ENCODE measurements around the gene DYRK3. TPM values are rescaled to one million over a fixed set of nuclear protein-coding genes. Genes with fewer than 3 reads are reported as not detected.

The DYRK3 gene
- total and polyA plus RNA-seq, 2 of the 13 experiments (the other 11 are each of a cell fraction or from before 2014, with no cell fraction given): 0.48 to 2.8 TPM

- TF ChIP-seq ZBED4 (CRISPR knock-in tag; IDR thresholded peaks at IDR 0.05; ENCODE audit: borderline replicate concordance): 0 out of 2 replicates have a peak, but pooled peaks have one; percentile 38
- no peak for TF ChIP-seq U2AF2 (IDR thresholded peaks at IDR 0.05; ENCODE audit: low read depth, low read length)
- no peak for TF ChIP-seq JUND (CRISPR knock-in tag; IDR thresholded peaks at IDR 0.05)
- no peak for TF ChIP-seq ZSCAN25 (CRISPR knock-in tag; IDR thresholded peaks at IDR 0.05)
- no peak for TF ChIP-seq NFKBIZ (CRISPR knock-in tag; IDR thresholded peaks at IDR 0.05)
- TF ChIP-seq TFDP2 (CRISPR knock-in tag; IDR thresholded peaks at IDR 0.05): peak; percentile 86
- no peak for TF ChIP-seq ZNF296 (CRISPR knock-in tag; conservative IDR thresholded peaks at IDR 0.05)
- peak; percentile 70; the same call in 1 of the 2 replicates for TF ChIP-seq ZNF616 (CRISPR knock-in tag; IDR thresholded peaks at IDR 0.05; ENCODE audit: low read depth)
- no peak for TF ChIP-seq ZNF263 (CRISPR knock-in tag; IDR thresholded peaks at IDR 0.05)
- TF ChIP-seq ZNF441 (CRISPR knock-in tag; IDR thresholded peaks at IDR 0.05; ENCODE audit: borderline replicate concordance): no peak
- TF ChIP-seq ETS1 (CRISPR knock-in tag; IDR thresholded peaks at IDR 0.05): no peak
- TF ChIP-seq ZNF570 (CRISPR knock-in tag; IDR thresholded peaks at IDR 0.05; ENCODE audit: borderline replicate concordance): 0 out of 2 replicates have a peak, but pooled peaks have one; percentile 63
- no peak for TF ChIP-seq ZNF317 (CRISPR knock-in tag; IDR thresholded peaks at IDR 0.05)
- peak; percentile 26; the same call in 1 of the 2 replicates for TF ChIP-seq FOXA3 (CRISPR knock-in tag; IDR thresholded peaks at IDR 0.05)
- no peak for TF ChIP-seq CHD2 (IDR thresholded peaks at IDR 0.05; ENCODE audit: low read depth, low read length)
- TF ChIP-seq PLSCR1 (CRISPR knock-in tag; IDR thresholded peaks at IDR 0.05; ENCODE audit: borderline replicate concordance): no peak
- 0 out of 2 replicates have a peak, but pooled peaks have one; percentile 44 for TF ChIP-seq SMYD3 (CRISPR knock-in tag; IDR thresholded peaks at IDR 0.05)
- TF ChIP-seq NCOA1 (CRISPR knock-in tag; IDR thresholded peaks at IDR 0.05): 0 out of 2 replicates have a peak, but pooled peaks have one; percentile 51
- TF ChIP-seq KDM6A (CRISPR knock-in tag; IDR thresholded peaks at IDR 0.05; ENCODE audit: low read depth): no peak
- TF ChIP-seq HNRNPK (IDR thresholded peaks at IDR 0.05; ENCODE audit: low read depth, low read length, poor library complexity, severe bottlenecking): peak; percentile 38
- no peak for TF ChIP-seq RELA (CRISPR knock-in tag; IDR thresholded peaks at IDR 0.05)
- TF ChIP-seq ZSCAN20 (CRISPR knock-in tag; IDR thresholded peaks at IDR 0.05; ENCODE audit: borderline replicate concordance): peak; percentile 45; the same call in 1 of the 2 replicates
- peak; percentile 67 for TF ChIP-seq ATF7-NPFF (CRISPR knock-in tag; IDR thresholded peaks at IDR 0.05; ENCODE audit: low read depth)
- TF ChIP-seq PLRG1 (conservative IDR thresholded peaks at IDR 0.05): no peak
These were observed at the start of gene DYRK3 (continued) for GRCh38 chr1:206635080-206635977.
